T-helper 2 cell (primary cell): ENCODE measurements around the gene SURF6.

Experiments
- DNase-seq, 5 experiments: peaks; one replicate each; pipeline versions ENCODE4 v3.0.0 to v3.0.0-alpha.2; 2012 to 2022

SURF6 gene

DNA sequence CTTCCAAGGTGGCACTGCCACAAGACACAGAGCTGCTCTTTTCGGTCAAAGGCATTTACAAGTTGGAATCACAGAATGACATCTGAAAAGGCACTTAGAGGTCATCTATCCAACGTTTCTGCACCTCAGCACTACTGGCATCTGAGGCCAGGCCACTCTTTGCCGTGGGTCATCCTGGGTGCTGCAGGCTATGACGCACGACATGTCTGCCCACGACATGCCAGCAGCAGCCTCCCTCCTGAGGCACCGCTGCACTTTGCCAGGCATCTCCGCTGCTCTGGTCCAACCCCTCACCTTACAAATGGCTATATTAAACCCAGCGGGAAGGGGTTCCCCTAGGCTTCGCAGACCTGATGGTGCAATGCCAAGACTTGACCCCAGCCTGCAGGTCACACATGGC lies 31.8 kb upstream of the SURF6 start:
- DNase-seq: no peak

DNA sequence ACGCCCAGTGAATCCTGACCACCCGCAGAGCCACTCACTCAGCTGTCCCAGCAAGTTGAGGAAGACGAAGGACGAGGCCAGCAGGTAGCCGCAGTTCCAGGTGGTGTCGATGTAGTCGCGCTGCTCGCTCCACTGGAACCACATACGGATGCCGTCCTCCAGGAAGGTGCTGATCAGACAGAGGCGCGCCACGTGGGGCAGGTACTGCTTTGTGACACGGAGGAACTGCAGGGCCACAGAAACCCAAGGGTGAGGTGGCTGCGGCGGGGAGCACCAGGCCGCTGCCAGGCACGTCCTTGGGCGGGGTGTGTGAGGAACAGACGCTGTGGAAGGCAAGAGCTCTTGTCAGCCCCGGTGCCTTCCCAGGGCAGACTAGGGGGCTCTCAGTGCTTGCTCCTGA lies 31.2 kb upstream of the SURF6 start:
- DNase-seq: no peak

DNA sequence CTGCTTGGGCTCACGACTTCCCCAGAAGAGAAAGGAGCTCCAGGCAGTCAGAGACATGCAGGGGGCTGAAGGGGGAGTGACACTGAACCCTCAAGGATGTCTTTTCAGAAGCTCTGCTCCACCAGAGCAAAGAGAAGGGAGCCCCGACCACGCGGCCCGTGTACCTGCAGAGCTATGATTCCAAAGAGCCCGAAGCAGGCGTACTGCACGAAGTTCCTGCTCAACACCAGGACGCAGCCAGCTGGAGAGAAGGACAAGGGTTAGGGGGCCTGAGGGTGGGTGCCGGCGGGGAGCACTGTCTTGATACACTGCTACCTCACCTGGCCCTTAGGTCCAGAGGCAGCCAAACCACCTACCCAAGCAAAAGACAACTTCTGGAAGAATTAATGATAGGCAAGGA lies 30.4 kb upstream of the SURF6 start:
- DNase-seq: no peak

DNA sequence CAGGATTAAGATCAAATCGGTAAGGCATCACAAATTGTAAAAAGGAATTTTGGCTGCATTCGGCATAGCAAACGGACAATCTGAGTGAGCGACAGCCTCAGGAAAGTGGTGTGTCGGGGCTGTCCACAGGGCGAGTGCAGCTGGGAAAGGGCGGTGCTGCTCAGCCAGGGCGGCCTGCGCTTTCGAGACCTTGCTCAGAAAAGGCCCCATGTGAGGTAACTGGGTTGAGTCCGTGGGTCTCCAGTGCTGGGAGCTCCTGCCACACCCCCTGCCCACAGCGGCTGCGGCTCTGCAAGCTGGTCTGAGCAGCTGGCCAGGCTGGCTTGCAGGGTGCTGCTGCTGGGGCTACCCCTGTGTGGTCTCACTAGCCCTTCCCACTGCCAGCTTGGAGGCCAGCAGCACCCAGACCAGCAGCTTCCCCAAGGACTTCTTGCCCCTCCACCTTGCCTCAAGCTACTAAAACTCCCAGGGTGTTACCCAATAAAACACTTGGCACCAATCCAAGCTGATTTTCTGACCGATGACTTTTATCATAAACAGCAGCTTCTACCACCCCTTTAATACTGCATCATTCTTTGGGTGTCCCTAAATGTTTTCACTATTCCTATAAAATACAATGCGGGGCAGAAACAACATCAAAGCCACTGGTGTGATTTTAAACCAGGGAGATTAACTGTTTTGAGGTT lies 26.5 kb upstream of the SURF6 start:
- DNase-seq: no peak

DNA sequence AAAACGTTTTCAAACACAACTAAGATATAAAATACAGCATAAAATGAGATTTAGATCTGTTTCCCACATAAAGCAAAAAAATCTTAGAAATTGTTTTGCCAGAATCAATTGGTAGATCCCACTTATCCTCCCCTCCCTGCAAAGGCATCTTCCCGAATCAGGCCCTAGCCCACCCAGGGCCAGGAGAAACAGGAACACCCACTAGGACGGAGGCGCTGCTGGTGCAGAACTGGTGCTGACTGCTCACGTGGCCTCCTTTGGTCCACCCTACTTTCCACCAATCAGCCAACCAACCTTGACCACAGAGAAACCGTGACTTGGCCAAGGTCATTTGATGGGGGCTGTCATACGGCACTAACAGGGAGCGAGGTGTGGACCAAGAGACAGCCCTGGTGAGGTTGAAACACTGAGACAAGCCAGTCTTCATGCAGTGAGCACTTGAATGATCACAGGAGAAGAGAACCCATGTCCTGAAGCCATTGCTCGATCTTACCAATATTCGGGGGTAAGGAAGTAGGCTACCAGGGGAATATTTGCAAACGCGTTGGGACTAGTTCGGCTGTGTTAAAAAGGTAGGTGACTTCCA lies 25.6 kb upstream of the SURF6 start:
- DNase-seq: no peak

DNA sequence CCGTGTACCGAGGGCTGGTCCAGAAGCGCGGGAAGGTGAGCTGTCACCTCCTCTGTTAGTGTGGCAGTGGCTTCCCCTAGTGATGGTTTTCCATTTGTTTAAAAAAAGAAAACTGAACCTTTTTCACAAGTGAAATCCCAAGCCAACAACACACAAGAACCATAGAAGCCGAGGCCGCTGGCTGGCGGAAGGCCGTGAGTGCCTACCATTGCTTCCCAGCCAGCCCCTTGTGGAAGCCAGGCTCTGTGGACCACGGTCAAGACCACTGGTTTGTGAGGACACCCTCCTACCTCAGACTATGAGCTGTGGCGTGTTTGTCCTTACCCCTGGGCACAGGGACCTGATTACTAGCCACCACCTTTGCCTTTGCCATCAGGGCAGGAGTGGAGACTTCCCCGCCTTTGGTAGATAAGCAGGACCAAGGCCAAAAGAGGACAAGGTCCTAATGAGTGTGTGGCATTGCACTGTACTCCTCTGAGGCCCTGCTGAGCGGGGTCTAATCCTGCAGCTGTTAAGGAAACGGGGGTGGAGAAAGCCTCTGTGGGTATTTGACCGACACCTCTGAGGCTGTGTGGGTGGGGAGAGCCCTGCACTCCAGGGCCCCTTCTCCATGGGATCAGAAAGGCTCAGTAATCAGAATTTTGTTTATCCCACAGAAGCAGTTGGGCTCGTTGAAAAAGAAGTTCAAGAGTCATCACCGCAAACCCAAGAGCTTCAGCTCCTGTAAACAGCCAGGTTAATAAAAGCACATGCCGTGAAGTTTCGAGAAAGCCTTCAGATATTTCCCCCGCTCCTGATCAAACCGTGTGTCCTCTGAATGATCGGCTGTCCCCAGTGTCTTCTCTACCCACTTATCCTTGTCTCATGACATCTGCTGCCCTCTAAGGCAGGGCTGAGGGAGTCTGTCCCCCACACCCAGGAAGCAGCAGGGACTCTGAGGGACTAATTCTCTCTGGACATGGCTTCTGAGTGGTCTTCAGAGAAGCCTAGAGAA lies 24.7 kb upstream of the SURF6 start:
- DNase-seq: no peak

DNA sequence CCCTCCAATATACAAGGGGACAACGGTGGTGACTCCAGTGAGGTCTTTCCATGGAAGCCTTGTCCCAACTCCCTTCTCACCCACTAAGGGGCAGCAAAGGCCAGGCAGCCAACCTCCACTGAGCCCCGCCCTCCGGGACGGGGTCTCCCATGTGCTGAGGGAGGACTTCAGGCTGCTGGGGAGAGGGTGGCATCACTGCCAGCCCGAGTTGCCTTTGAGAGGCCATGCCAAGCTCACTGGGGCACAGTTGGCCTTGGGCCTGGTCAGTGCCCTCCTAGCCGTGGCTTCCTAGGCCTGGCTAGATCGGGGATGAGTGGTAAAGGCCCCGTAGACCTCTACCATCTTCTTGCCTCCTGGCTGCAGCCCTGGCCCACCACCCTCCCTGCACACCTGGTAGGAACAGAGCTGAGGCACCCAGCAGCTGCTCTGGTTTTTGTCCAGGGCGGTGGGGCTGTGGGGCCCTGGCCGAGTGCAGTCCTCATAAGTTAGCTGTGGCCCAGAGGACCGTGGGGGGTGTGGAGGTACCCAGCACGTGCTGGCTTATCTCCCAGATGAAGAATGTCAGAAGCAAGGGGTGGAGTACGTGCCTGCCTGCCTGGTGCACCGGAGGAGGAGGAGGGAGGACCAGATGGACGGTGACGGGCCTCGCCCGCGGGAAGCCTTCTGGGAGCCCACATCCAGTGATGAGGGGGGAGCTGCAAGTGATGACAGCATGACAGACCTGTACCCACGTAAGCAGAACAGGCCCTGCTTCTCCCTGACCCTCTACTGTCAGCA lies 23.6 kb upstream of the SURF6 start:
- DNase-seq: no peak

DNA sequence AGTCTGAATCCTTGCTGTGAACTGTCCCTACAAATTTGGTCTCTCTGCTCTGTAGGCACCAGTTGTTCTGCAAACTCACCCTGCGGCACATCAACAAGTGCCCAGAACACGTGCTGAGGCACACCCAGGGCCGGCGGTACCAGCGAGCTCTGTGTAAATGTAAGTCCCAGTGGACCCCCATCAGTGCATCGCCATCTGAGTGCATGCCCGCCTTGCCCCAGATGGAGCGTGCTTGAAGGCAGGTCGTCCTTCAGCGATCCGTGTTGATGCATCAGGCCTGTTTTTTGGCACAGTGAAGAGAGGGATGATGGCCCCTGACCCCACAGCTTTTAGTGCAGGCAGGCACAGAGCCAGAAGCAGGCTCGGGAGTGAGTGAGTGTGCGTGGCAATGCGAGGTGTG lies 21.7 kb upstream of the SURF6 start:
- DNase-seq: no peak

DNA sequence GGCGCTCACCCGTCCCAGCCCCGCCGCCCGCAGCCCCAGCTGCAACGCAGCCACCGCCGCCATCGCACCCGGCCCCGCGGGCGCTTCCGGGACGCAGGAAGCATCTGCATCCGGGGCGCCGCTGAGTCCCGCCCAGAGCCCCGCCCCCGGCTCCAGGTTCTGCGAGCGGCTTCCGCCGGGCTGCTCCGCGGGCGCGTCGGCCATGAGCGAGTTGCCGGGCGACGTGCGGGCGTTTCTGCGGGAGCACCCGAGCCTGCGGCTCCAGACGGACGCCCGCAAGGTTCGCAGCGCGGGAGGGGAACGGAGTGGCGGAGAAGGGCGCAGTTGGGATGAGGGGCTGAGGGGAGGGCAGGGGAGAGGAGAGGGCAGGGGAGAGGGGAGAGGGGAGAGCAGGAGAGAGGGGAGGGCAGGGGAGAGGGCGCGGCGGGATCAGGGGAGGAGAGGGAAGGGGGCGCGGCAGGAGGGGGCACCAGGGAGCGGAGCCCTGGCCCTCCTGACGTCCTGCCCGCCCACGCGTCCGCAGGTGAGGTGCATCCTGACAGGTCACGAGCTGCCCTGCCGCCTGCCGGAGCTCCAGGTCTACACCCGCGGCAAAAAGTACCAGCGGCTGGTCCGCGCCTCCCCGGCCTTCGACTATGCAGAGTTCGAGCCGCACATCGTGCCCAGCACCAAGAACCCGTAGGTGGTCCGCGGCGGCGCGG lies 20.6 kb upstream of the SURF6 start, which contains the start of the genes SURF1 and SURF2:
Gene SURF1 (minus strand): TSS at position 97 of the 701 bp plus-strand sequence. CDS start 34 bp downstream, at position 63.
Gene SURF2 (plus strand): TSS at position 160 of the 701 bp plus-strand sequence. CDS start 43 bp downstream, at position 203.
- DNase-seq: peak; percentile 79 to 91 (median 86)

DNA sequence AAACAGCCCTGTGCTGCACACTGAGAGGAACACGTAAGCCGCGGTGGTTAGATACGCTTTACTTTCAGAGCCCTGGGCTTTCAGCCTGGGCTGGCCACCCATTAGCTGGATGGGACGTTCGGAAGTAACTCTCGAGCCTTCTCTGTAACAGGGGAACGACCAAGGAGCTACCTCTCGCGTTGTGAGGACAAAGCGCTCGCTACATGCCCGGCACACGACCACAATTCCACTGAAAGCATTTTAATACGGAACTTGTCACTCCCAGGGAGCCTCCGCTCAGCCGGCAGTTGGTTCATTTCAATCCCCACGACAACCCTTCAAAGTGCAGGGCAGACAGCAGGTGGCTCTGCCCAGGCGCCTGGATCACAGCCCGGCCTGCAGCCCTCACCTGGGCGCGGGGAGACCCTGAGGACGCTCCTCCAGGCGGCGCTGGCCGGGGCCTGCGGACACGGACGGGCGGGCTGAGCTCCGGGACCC lies 19.9 kb upstream of the SURF6 start:
- peak in 1 of 5 experiments; percentile 43 for DNase-seq

DNA sequence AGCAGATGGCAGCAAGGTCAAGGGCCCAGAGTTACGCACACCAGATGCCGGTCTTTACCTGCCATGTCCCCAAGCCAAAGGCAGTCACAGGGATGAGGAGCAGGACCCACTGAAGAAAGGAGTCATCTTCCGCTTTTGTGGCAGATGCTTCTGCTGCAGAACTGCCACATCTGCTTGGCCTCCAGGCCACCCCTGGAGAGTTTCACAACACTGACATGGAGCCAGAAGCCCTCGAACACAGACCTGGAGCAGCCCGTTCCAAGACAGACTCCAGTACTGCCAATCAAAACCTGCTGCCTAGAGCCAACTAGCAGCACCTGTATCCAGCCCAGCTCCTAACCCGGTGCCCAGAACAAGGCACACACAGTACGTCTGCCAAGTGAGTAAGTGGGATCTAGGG lies 18.8 kb upstream of the SURF6 start:
- no peak for DNase-seq

DNA sequence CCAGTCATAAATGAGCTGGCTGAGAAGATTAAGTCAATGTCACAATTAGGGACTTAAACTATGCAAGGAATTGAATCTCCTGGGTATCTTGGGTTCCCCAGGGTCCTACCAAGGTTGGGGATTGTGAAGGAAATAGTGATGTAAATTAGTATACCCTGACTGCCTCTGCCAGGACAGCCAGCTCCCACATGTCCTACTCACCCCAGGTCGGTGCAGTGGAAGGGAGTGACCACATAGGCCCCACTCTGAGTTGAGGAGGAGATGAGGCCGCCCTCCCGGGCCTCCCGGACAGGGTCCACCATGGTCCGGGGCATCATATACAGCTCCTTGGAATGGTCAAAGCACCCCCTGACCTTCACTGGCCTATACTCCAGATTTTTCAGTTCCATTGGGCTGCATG lies 17.6 kb upstream of the SURF6 start:
- DNase-seq: no peak

DNA sequence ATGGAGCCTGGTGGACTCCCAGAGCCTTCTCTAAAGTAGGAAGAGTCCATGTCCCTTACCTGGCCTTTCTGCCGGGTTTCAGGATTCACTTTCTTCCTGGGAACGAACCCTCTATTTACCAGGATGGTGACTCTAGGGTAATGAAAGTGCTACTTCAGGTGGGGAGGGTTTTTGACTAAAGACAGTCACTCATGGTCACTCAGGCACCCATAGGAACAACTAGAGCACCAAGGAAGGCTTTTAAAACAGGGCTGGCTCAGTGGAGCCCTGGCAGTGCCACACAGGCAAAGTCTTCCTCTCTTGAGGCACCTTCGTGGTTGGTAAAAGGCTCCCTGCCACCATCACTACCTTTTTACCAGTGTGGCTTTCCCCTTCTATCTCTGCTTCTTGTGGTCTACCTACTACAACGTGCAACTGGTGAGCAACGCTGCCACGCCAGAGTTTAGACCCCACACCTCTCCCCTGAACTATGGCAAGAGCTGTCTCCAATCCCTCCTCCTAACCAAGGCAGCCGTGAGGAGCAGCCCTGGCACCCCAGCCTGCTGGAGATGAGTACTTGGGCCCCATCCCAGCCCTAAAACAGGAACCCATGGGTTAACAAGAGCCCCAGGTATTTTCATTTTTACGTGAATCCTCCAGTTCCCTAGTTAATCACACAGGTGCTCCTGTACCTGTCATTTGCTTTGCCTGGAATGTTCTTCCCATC lies 16.8 kb upstream of the SURF6 start:
- no peak for DNase-seq

DNA sequence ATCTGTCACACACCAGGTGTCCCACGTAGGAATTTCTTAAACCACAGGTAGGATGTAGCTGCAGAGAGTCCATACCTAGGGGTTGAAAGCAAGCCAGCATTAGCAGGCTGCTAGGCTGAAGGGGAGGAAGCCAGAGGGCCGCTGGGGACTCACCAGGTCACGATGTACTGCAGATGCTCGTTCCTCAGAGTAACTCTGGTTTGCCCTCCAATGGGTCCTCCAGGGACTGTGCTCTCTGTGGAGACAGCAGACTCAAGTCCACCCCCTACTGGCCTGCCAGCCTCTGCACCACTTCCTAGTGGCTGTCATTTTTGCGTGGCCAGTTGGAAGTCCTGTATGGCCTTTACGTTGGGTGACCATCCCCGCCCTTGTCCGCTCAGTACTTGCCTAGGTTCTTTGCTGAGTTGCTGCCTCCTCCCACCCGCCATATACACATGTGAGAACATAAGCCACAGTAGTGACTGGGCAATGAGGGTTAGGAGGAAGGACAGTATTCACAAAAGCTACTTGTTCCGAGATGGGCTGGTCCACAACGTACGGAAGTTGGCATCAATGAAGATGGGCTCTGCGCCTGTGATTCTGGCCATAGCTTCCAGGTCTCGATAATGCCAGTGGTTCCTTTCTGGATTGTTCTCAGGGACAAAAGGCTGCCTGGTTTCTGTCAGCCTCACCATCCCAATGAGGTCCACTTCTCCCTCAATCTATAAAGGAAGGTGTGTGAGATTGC lies 16.1 kb upstream of the SURF6 start:
- DNase-seq: peak in 1 of 5 experiments; percentile 61

DNA sequence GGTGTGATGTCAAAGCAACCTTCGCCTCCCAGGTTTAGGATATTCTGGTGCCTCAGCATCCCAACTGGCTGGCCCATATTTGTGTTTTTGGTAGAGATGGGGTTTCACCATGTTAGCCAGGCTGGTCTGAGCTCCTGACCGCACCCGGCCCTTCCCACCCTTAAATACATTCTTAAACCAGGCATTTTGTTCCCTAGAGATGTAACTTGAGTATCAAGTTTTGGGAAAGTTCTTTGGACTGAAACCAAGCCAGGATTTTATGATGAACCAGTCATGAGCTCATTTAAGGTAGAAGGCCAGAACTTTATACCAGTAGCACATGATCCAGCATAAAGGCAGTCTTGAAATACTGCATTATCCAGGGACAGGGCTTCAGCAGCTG lies 15.5 kb upstream of the SURF6 start:
- DNase-seq: no peak

DNA sequence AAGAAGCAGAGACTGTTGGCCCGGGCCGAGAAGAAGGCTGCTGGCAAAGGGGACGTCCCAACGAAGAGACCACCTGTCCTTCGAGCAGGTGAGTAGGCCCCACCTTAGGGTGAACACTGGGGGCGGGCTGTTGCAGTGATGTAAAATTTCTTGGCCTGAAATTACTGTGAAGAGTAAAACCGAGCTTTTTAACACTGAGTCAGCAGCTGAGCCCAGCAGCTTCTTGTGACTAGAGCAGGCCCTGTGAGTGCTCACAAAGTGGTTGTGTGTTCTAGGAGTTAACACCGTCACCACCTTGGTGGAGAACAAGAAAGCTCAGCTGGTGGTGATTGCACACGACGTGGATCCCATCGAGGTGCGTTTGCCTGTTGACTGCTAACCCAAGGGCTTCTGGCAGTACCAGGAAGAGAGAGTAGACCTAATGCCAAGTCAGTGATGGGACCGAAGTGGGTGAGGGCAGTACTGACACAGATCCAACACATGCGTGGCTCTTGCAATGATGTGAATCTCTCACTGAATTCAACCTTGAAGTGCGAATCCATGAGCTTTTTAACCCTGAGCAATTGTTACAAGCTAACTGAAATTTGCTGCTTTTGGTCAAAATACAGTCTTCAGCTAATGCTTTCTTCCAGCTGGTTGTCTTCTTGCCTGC lies 14.1 kb upstream of the SURF6 start:
- no peak for DNase-seq

DNA sequence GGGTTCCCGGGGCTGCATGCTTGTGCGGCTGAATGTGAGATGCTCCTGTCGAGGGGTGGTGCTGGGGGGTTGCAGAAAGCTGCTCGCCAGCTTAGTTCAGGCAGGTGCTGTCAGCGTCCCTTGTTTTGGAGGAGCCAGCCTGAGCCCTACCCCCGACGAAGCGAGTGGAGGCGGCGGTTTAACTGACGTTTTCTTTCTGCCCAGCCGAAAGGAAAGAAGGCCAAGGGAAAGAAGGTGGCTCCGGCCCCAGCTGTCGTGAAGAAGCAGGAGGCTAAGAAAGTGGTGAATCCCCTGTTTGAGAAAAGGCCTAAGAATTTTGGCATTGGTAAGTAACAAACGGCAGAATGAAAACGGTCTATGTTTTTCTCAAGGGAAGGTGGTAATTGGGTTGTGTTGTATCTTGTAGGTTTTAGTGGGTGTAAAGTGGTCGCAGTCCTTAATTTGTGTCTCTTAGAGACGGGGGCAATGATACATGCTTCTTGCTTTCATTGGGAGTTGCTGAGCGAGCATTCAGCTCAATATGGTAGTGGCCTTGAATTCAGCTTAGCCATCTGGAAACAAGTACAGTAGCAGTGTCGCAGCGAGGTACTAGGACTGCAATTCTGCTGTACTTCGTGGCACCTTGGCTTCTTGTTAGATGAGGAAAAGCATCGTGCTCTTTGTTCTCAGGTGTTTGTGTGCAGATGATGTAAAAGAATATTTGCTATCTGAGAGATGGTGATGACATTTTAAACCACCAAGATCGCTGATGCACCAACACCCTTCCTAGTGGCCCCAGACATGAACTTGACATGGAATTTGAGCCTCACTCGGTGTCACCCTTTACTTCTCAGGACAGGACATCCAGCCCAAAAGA lies 13.0 kb upstream of the SURF6 start:
- no peak for DNase-seq

DNA sequence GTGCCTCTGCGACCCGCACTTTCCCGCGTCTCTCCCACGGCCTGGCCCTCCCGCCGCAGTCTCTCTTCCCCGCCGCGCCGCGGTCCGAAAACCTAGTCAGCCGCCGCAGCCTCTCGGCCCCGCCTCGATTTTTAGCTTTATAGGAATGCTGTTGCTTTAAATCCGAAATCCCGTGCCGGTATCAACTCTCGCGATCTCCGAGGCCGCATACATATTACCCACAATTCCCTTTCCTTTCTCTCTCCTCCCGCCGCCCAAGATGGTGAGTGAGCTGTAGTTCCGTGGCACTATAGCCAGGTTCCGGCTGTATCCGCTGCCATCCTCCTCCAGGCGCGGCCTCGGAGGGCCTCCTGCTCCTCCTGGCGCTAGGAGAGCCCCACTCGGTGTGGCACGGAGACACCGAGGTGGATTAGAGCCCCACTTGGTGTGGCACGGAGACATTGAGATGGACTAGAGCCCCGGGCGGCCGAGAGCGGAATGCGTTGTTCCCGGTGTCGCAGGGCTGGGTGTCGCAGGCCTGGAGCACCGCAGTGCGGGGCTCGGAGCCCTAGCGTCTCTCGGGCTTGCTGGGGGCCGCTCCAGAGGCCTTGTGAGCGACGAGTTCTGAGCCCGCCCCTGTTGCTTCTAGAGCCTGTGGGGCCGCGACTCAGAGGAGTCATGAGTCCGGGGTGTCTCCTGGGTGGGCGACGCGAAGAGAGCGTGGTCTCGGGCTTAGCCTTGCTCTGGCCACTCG lies 12.2 kb upstream of the SURF6 start, which contains the start of the genes MED22 and RPL7A:
Gene MED22 (minus strand): TSS at position 147 of the 733 bp plus-strand sequence. CDS start 1,469 bp downstream, outside the sequence.
Gene RPL7A (plus strand): TSS at position 234 of the 733 bp plus-strand sequence. CDS start 26 bp downstream, at position 260.
- peak; percentile 66 to 96 (median 87) for DNase-seq
